ENCODE results near the gene GSTM2. TPM values are rescaled to one million over a fixed set of nuclear protein-coding genes. Genes with fewer than 3 reads are reported as not detected.
A peak's percentile ranks its signal among the peaks of the same experiment; 100 is the strongest.

GSTM2 gene
- total RNA-seq, 2 donors from 2014 or later: 36.7 to 44.4 TPM

- no peak for DNase-seq
- ATAC-seq: no peak
- intact Hi-C loops (cut with DNase I): loop anchor here in 1 of 2 donors (5.0 kb wide), 1 partner anchor 81 kb away; the partner anchor contains the start of gene GNAI3
Observed at GRCh38 chr1:109627692-109628399, 40.0 kb upstream of the GSTM2 start.

DNA sequence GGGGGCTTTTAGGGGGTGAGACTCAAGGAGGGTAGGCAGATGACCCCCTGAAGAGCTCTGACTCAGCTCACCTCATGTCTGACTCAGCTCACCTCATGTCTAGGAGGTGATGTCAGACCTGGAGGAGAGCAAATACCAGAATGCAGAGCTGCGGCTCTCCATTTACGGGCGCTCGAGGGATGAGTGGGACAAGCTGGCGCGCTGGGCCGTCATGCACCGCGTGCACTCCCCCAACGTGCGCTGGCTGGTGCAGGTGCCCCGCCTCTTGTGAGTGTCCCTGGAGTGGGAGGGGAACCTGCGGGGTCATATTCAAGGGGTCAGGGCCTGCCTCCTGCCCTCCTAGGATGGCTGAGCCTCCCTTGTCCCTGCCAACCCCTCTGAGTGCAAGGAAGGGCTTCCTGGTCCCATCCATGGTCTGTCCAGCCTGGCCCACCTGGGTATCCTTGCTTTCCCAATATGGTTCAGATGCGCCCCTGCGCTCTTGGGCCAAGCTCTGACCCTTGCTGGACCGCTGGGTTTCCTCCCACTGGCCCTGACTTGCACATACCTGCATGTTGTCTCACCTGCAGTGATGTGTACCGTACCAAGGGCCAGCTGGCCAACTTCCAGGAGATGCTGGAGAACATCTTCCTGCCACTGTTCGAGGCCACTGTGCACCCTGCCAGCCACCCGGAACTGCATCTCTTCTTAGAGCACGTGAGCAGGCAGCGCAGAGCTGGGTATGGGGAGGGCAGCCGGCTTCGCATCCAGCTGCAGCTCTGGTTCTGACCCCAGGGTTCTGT lies 39.1 kb upstream of the GSTM2 start:
- ATAC-seq (no peak), DNase-seq (no peak)
- intact Hi-C loops (cut with DNase I): loop anchor here in 1 of 2 donors (5.0 kb wide), 1 partner anchor 81 kb away; the partner anchor contains the start of gene GNAI3

DNA sequence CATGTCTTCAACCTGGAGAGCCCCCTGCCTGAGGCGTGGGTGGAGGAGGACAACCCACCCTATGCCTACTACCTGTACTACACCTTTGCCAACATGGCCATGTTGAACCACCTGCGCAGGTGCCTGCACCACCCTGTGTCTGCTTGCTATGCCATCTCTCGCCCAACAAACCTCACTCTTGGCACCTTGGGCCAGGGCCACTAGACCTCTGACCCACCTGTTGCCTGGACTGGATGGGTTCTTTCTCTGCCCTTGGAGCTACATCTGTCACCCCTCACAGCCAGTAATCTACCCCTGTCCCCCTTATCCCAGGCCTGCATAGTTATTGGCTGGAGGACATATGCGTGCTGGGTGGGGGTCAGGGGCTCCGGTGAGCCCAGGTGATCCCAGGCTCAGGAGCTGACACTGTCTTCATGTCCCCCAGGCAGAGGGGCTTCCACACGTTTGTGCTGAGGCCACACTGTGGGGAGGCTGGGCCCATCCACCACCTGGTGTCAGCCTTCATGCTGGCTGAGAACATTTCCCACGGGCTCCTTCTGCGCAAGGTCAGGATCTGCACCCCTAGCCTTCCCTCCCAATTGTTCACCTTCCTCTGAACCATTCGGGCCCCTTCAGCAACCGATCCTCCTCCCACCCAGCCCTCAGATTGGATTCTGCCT lies 38.4 kb upstream of the GSTM2 start:
- DNase-seq (no peak), ATAC-seq (no peak)
- intact Hi-C loops (cut with DNase I): loop anchor here (1.0 to 5.0 kb wide), 2 partner anchors 82 to 83 kb away; partner anchors contain the start of gene GNAI3 (in 1 of the 2)

DNA sequence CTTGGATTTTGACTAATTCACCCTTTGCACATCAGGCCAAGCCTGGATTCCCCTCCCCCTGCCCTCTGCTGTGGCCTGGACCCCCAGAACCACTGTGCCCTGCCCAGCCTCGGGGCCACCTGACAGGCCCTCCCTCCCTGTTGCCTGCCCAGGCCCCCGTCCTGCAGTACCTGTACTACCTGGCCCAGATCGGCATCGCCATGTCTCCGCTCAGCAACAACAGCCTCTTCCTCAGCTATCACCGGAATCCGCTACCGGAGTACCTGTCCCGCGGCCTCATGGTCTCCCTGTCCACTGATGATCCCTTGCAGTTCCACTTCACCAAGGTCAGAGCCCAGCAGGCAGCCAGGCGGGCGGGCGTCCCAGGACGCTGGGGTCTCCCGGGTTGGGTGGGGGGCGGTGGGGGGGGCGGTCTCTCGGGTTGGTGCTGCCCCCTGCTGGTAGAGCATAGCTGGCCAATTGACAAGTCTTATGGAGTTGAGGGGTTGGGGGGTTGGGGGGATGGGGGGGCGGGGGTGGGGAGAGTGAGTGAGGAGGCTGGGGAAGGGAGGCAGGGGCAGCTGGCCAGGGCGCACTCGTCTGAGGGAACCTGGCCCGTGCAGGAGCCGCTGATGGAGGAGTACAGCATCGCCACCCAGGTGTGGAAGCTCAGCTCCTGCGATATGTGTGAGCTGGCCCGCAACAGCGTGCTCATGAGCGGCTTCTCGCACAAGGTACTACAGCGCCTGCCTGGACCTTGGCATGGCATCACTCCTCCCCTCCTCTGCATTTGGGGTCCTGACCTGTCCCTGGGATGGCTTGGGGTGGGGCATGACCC lies 37.6 kb upstream of the GSTM2 start:
- ATAC-seq: no peak
- DNase-seq: peak; percentile 29
- intact Hi-C loops (cut with DNase I): loop anchor here in 1 of 2 donors (1.0 kb wide), 1 partner anchor 84 kb away; no protein-coding TSS in a partner anchor

DNA sequence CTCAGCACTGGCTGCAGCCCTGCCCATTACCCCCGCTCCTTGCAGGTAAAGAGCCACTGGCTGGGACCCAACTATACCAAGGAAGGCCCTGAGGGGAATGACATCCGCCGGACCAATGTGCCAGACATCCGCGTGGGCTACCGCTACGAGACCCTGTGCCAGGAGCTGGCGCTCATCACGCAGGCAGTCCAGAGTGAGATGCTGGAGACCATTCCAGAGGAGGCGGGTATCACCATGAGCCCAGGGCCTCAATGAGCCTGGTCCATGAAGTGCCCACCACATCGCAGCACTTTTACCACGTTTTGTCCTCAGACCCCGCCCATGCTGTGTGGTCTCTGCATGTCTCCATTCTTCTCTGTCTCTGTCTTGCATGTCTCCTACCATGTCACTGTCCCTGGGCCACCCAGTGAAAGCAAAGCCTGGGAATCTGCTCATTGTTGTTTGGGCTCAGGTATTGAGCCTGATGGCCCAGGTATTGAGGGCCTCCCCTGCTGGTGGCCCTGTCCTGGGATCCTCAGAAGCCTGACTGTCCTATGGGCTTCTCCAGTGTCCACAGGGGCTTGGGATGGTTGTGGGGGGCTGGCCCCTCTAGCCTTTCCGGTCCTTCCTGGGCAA lies 36.9 kb upstream of the GSTM2 start:
- no peak for ATAC-seq
- peak; percentile 20 for DNase-seq
- intact Hi-C loops (cut with DNase I): loop anchor here in 1 of 2 donors (1.0 kb wide), 1 partner anchor 85 kb away; no protein-coding TSS in a partner anchor

DNA sequence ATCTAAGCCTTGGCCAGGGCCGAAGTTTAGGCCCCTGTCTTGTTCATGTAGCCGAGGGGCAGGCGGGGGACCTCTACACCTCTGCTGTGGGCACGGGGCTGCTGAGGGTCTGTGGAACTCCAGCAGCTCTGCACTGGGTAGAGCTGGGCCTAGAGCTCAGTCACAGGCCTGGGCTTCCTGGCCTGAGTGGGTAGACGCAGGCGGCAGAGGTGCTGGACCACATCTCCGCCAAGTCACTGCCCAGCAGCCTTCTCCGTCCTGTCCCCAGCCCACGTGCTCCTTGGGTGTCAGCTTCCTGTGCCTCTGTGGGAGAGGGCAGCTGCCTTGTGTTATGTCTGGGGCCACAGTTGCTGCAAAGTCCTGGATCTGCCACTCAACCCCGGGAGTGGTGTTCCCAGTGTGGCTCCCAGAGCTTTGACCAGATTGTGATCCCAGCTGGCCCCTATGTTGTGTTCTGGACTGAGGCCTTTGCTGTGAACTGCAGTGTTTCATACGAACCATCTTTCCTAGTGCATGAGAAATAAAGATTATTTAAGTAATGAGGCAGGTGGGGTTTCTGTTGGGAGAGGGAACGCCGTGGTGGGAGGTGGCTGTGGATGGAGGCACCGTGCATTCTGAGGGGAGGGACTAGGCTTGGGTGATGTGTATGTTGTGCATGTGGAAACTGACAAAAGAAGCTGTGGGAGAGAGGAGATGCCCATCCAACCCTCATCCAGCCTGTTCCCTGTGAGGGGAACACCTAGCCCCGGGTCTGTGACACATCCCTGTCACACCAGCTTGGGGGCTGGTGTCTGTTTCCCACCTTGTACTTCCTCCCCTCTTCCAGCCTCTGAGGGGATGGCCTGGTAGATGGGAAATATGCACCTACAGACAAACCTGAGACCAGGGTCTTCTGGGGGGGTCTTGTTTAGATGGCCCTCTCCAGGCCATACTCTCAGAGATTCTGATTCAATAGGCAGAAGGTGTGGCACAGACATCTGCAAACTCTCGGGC lies 36.0 kb upstream of the GSTM2 start:
- intact Hi-C loops (cut with DNase I): no loop called here
- ATAC-seq (no peak), DNase-seq (no peak)

GRCh38 chr1:109632671-109633346 lies 35.0 kb upstream of the GSTM2 start:
- no peak for ATAC-seq
- peak; percentile 22 for DNase-seq
- intact Hi-C loops (cut with DNase I): no loop called here

- ATAC-seq (no peak), DNase-seq (no peak)
- intact Hi-C loops (cut with DNase I): no loop called here
Observed at GRCh38 chr1:109634292-109634691, 33.6 kb upstream of the GSTM2 start.

GRCh38 chr1:109634771-109635750 lies 32.8 kb upstream of the GSTM2 start:
- DNase-seq (no peak), ATAC-seq (no peak)
- intact Hi-C loops (cut with DNase I): no loop called here

DNA sequence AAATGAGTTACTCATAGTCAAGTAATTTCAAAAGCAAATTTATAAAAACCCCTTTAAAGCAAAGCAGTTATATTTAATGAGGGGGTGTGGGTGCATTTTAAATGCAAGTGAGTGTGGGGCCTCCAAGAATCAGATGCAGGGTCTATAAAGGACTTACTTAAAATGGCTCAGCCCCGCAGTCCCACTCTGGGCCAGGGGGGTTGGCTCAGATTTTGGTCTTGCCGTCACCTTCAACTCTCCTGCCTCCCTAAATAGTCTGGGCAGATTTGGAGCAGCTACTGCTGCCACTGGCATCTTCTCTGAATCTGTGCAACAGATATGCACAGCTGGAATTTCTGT lies 32.0 kb upstream of the GSTM2 start:
- DNase-seq (no peak), ATAC-seq (no peak)
- intact Hi-C loops (cut with DNase I): no loop called here

DNA sequence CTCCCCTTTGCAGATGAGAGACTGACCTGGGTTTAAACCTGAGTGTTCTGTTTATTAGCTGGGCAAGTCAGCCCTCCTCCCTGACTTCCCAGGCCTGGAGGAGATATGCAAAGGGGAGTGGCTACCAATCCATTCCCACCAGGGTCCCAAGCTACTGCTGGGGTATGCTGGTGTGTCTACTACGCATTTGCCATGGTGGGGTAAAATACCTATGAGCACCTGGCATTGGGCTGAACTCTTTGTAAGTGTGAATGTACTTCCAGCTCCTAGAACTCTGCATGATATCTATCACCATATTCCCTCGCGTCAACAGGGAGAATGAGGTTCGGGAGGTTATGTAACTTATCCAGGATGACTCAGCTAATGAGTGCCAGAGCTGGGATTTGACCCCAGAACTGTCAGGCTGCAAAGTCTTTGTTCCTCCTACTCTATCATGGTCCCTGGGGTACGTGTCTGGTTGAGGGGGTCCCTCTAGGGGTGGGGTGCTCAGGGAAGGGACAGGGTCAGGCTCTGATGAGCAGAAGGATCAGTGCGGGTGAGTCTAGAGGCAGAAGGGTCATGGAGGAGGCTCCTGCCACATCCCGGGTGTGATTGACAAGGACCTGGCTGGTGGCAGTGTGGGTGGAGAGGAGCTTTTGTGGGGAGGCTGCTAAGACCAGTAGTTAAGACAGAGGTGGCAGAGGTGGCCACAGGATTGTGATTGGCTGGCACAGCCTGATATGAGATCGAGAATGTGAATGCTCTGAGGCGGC lies 31.5 kb upstream of the GSTM2 start:
- DNase-seq (no peak), ATAC-seq (peak; percentile 44 to 56)
- intact Hi-C loops (cut with DNase I): no loop called here

DNA sequence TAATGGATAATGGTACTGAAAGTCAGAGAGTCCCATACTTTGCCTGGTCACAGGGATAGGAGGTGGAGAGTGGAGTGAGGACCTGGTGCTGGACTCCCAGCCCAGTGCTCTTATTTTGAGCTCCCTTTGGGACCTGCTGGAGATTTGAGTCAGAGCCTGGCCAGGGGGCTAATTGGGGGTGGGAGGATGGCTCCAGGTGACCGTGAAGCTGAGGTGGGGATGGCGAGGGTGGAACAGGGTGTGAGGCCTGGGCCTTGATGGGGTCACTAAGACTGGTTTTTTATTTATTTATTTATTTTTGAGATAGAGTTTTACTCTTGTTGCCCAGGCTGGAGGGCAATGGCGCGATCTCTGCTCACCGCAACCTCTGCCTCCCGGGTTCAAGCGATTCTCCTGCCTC lies 30.4 kb upstream of the GSTM2 start:
- ATAC-seq (no peak), DNase-seq (no peak)
- intact Hi-C loops (cut with DNase I): no loop called here

GRCh38 chr1:109639063-109639840 lies 28.6 kb upstream of the GSTM2 start:
- DNase-seq (no peak), ATAC-seq (no peak)
- intact Hi-C loops (cut with DNase I): no loop called here

DNA sequence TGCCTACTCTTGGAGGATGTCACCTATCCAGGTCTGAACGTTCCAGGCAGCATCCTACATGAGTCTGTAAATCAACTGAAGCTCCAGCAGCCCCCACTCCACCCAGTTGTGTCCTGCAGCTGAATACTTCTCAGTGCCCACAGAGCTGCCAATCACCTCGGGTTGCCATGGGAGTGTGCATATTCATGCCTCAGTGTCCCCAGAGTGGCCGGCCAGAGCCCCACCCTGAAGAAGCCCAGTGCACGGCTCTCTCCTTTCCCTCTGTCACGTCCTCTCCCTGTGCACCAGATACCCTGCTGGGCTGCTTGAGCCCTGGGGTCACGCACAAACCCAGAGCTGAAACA lies 28.0 kb upstream of the GSTM2 start:
- no peak for ATAC-seq
- intact Hi-C loops (cut with DNase I): loop anchor here (5.0 to 10.0 kb wide), 3 partner anchors 132 to 345 kb away; partner anchors contain the start of gene AHCYL1 (in 2 of the 2)
- no peak for DNase-seq
